K562 (cell line): Measurements from ENCODE around the gene NUP85. TPM values are rescaled to one million over a fixed set of nuclear protein-coding genes. Genes with fewer than 3 reads are reported as not detected.

ENCODE experiments used
- AFF1 ChIP-seq, 2 experiments: fragments of 450-650 bp; IDR thresholded peaks; 2 replicates each; pipeline ENCODE4 v1.6.1; 2018; ENCODE audit warnings: mild to moderate bottlenecking in 2 of 2, low read depth in 1 of 2; ENCODE audit not compliant: partially characterized antibody in 2 of 2
- BACH1 ChIP-seq: fragments of 200-800 bp; sonication (Bioruptor generic); IDR thresholded peaks from 2 replicates; pipeline ENCODE4 v1.6.1; 2016; ENCODE audit warnings: missing genetic modification characterization, missing compliant biosample characterization
- DNMT1 ChIP-seq: fragments of 450-650 bp; IDR thresholded peaks from 2 replicates; pipeline ENCODE4 v1.6.1; 2016; ENCODE audit warnings: antibody characterized with exemption, mild to moderate bottlenecking
- ELK1 ChIP-seq: sonication (generic); formaldehyde crosslinking; IDR thresholded peaks from 2 replicates; pipeline ENCODE4 v1.8.1; 2022; ENCODE audit warnings: missing genetic modification reagents
- ETV5 ChIP-seq: sonication (generic); formaldehyde crosslinking; IDR thresholded peaks from 2 replicates; pipeline ENCODE4 v1.4.0; 2020; ENCODE audit warnings: low read depth, mild to moderate bottlenecking, missing genetic modification reagents
- FOXM1 ChIP-seq, 2 experiments: fragments of 450-650 bp in 1 of 2; sonication (generic) in 1 of 2; formaldehyde crosslinking in 1 of 2; IDR thresholded peaks; 2 replicates each; pipeline versions ENCODE4 v1.6.1 to v1.9.0; 2017 to 2022; ENCODE audit warnings: low read depth in 2 of 2, mild to moderate bottlenecking in 2 of 2, missing genetic modification reagents in 1 of 2, moderate library complexity in 1 of 2
- GMEB1 ChIP-seq: fragments of 250-450 bp; sonication (Bioruptor Pico); IDR thresholded peaks from 2 replicates; pipeline ENCODE4 v1.4.0; 2020; ENCODE audit warnings: mild to moderate bottlenecking
- MYNN ChIP-seq, 2 experiments: sonication (generic); formaldehyde crosslinking in 1 of 2; IDR thresholded peaks; 2 replicates each; pipeline versions ENCODE4 v1.5.0 to v1.6.1; 2016 to 2020; ENCODE audit warnings: antibody characterized with exemption in 1 of 2, missing genetic modification reagents in 1 of 2
- NR1H2 ChIP-seq: sonication (generic); formaldehyde crosslinking; IDR thresholded peaks from 2 replicates; pipeline ENCODE4 v1.4.0; 2020; ENCODE audit warnings: mild to moderate bottlenecking, missing genetic modification reagents
- RUNX1 ChIP-seq: sonication (generic); IDR thresholded peaks from 2 replicates; pipeline ENCODE4 v1.6.1; 2016; ENCODE audit warnings: antibody characterized with exemption, low read depth
- TCF7 ChIP-seq: sonication (generic); IDR thresholded peaks from 2 replicates; pipeline ENCODE4 v1.6.1; 2016; ENCODE audit warnings: antibody characterized with exemption, borderline replicate concordance
- XRCC5 ChIP-seq: fragments of 200-400 bp; formaldehyde crosslinking; IDR thresholded peaks from 2 replicates; pipeline ENCODE4 v1.6.1; 2017; ENCODE audit warnings: low read depth, mild to moderate bottlenecking, low read length
- ZNF146 ChIP-seq: IDR thresholded peaks from one replicate; pipeline ENCODE4 v1.6.1; 2018; ENCODE audit warnings: missing compliant biosample characterization; ENCODE audit not compliant: unreplicated experiment
- ZNF239 ChIP-seq: fragments of 250-450 bp; sonication (Bioruptor Pico); IDR thresholded peaks from 2 replicates; pipeline ENCODE4 v1.4.0; 2020; ENCODE audit warnings: mild to moderate bottlenecking
- ZNF324 ChIP-seq: fragments of 250-450 bp; sonication (Bioruptor Pico); IDR thresholded peaks from 2 replicates; pipeline ENCODE4 v1.4.0; 2020; ENCODE audit warnings: mild to moderate bottlenecking
- ZNF449 ChIP-seq: fragments of 250-450 bp; sonication (Bioruptor Pico); IDR thresholded peaks from 2 replicates; pipeline ENCODE4 v1.8.0; 2022; ENCODE audit warnings: moderate library complexity, mild to moderate bottlenecking, inconsistent platforms
- ZNF785 ChIP-seq: fragments of 250-450 bp; sonication (Bioruptor Pico); IDR thresholded peaks from 2 replicates; pipeline ENCODE4 v1.4.0; 2020; ENCODE audit warnings: mild to moderate bottlenecking
- ZNF79 ChIP-seq: fragments of 250-450 bp; sonication (Bioruptor Pico); IDR thresholded peaks from 2 replicates; pipeline ENCODE4 v1.4.0; 2020; ENCODE audit warnings: low read depth, mild to moderate bottlenecking, moderate library complexity
- ZSCAN32 ChIP-seq: fragments of 450-650 bp; formaldehyde crosslinking; IDR thresholded peaks from 2 replicates; pipeline ENCODE4 v1.4.0; 2020; ENCODE audit warnings: mild to moderate bottlenecking, moderate library complexity
- polyA plus RNA-seq, 8 experiments: library from polyadenylated mRNA; depleted of rRNA in 4 of 8; stranded (reverse) in 5 of 8; unstranded in 3 of 8; fragments of >200 nt; fragmentation: Nextera tagmentation in 2 of 8; fragmentation: Illumina TruSeq in 1 of 8; extraction: Ambion mirVana in 2 of 8; extraction: Trizol in 1 of 8; gene quantifications; 2 replicates each; pipeline versions ENCODE4 v1.2.1 to v1.2.3, GENCODE V29; 2011 to 2014; ENCODE audit warnings: inconsistent platforms in 1 of 8, missing spikeins in 1 of 8
- total RNA-seq, 7 experiments: library from RNA; depleted of rRNA in 6 of 7; stranded (reverse); fragments of >200 nt in 6 of 7; fragmentation: Illumina TruSeq in 2 of 7; extraction: Trizol in 2 of 7; gene quantifications; 2 replicates each; pipeline versions ENCODE4 v1.2.1 to v1.2.3, GENCODE V29; 2011 to 2021; ENCODE audit warnings: low replicate concordance in 1 of 7

NUP85 gene
- total and polyA plus RNA-seq, 9 of the 15 experiments (the other 6 are each of a cell fraction or from before 2014, with no cell fraction given): 50.2 to 177 (median 110) TPM

GRCh38 chr17:75182569-75183436, 22.7 kb upstream of the NUP85 start, which contains the start of gene SUMO2 (continued):
- TF ChIP-seq AFF1 (IDR thresholded peaks at IDR 0.05; ENCODE audit: low read depth in 1 of 2, partially characterized antibody in 2 of 2) (peak in 1 of 2 experiments; percentile 31), ZNF239 (CRISPR knock-in tag) (peak; percentile 68; the same call in 1 of the 2 replicates), FOXM1 (IDR thresholded peaks at IDR 0.05; ENCODE audit: low read depth) (no peak), FOXM1 (CRISPR knock-in tag; IDR thresholded peaks at IDR 0.05; ENCODE audit: low read depth) (no peak), ETV5 (CRISPR knock-in tag) (no peak), GMEB1 (peak; percentile 98), ELK1 (no peak), MYNN (IDR thresholded peaks at IDR 0.05) (no peak), MYNN (CRISPR knock-in tag; IDR thresholded peaks at IDR 0.05) (no peak), ZSCAN32 (CRISPR knock-in tag) (no peak), ZNF785 (CRISPR knock-in tag) (no peak), XRCC5 (no peak), BACH1 (tag) (peak; percentile 97), ZNF79 (CRISPR knock-in tag) (0 out of 2 replicates have a peak, but pooled peaks have one; percentile 15), TCF7 (no peak), ZNF324 (CRISPR knock-in tag) (no peak), RUNX1 (no peak), ZNF449 (CRISPR knock-in tag) (no peak), NR1H2 (no peak; the same call in 1 of the 2 replicates), DNMT1 (no peak), ZNF146 (no peak)
